Neutrophil (primary cell): ENCODE measurements around the gene SLC9A9.

Source experiments
- H3K27ac ChIP-seq: fragments of 200-600 bp; sonication (generic); 2 replicates; pipeline ENCODE4 v1.5.1; 2016; ENCODE audit warnings: mild to moderate bottlenecking, moderate library complexity
- H3K27me3 ChIP-seq: fragments of 200-600 bp; sonication (generic); 2 replicates; pipeline ENCODE4 v1.6.0; 2016; ENCODE audit warnings: mild to moderate bottlenecking
- H3K36me3 ChIP-seq: fragments of 200-600 bp; sonication (generic); 2 replicates; pipeline ENCODE4 v1.5.1; 2017
- H3K4me1 ChIP-seq, 2 experiments: fragments of 200-600 bp in 1 of 2; sonication (generic) in 1 of 2; 1 replicate in 1 of 2; 2 replicates in 1 of 2; pipeline versions ENCODE4 v1.5.1 to v1.6.1; 2013 to 2016; ENCODE audit warnings: low read depth in 1 of 2, low read length in 1 of 2, mild to moderate bottlenecking in 1 of 2, moderate library complexity in 1 of 2; ENCODE audit not compliant: control insufficient read depth in 1 of 2, insufficient read depth in 1 of 2
- H3K4me3 ChIP-seq, 2 experiments: fragments of 200-600 bp in 1 of 2; sonication (generic) in 1 of 2; 1 replicate in 1 of 2; 2 replicates in 1 of 2; pipeline ENCODE4 v1.5.1; 2013 to 2016; ENCODE audit warnings: low read depth in 1 of 2, low read length in 1 of 2, mild to moderate bottlenecking in 1 of 2, moderate library complexity in 1 of 2
- H3K9me3 ChIP-seq: fragments of 200-600 bp; sonication (generic); 2 replicates; pipeline ENCODE4 v1.5.1; 2016
- CTCF ChIP-seq: fragments of 200-600 bp; sonication (generic); IDR thresholded peaks from 2 replicates; pipeline ENCODE4 v1.5.1; 2016; ENCODE audit warnings: antibody characterized with exemption

The SLC9A9 gene

GRCh38 chr3:143830786-143831185, 17.5 kb downstream of the SLC9A9 start:
- Histone ChIP-seq H3K27me3 (no peaks in the 10 kb centered on the region), H3K4me3 (no peak overlapping the region), H3K9me3 (no peaks in the 10 kb centered on the region), H3K36me3 (no peaks in the 10 kb centered on the region), H3K27ac (no peak overlapping the region), H3K4me1 (peaks cover 7 to 13% of the 10 kb centered on the region in 2 experiments)
- no peak for TF ChIP-seq CTCF

GRCh38 chr3:143830063-143830462, 18.2 kb downstream of the SLC9A9 start:
- Histone ChIP-seq H3K9me3 (no peaks in the 10 kb centered on the region), H3K4me1 (peaks cover 7 to 18% of the 10 kb centered on the region in 2 experiments), H3K36me3 (no peaks in the 10 kb centered on the region), H3K4me3 (no peak overlapping the region), H3K27me3 (no peaks in the 10 kb centered on the region), H3K27ac (no peak overlapping the region)
- TF ChIP-seq CTCF = no peak

- Histone ChIP-seq H3K36me3 (no peaks in the 10 kb centered on the region), H3K9me3 (no peaks in the 10 kb centered on the region)
- no peak for TF ChIP-seq CTCF
These were observed 20.8 kb downstream of the SLC9A9 start for GRCh38 chr3:143827425-143827824.

GRCh38 chr3:143826296-143826695, 22.0 kb downstream of the SLC9A9 start:
- Histone ChIP-seq H3K27ac (peak overlapping the region; percentile 62), H3K9me3 (no peaks in the 10 kb centered on the region), H3K4me3 (peak overlapping the region in 1 of 2 experiments; percentile 19), H3K36me3 (no peaks in the 10 kb centered on the region), H3K27me3 (no peaks in the 10 kb centered on the region), H3K4me1 (peaks cover 7 to 18% of the 10 kb centered on the region in 2 experiments)
- TF ChIP-seq CTCF = no peak

More at GRCh38 chr3:143827425-143827824, 20.8 kb downstream of the SLC9A9 start:
- H3K4me3 ChIP-seq = no peak overlapping the region
- H3K4me1 ChIP-seq = peaks cover 7 to 18% of the 10 kb centered on the region in 2 experiments
- no peak overlapping the region for H3K27ac ChIP-seq
- H3K27me3 ChIP-seq = no peaks in the 10 kb centered on the region

- Histone ChIP-seq H3K27ac (peak overlapping the region; percentile 62), H3K36me3 (no peaks in the 10 kb centered on the region), H3K9me3 (no peaks in the 10 kb centered on the region), H3K27me3 (no peaks in the 10 kb centered on the region), H3K4me3 (peak overlapping the region in 1 of 2 experiments; percentile 19), H3K4me1 (peaks cover 7 to 18% of the 10 kb centered on the region in 2 experiments)
- TF ChIP-seq CTCF = no peak
These were observed 22.8 kb downstream of the SLC9A9 start for GRCh38 chr3:143825513-143825912.
